ENCODE results near the gene UBE2H.
"Not testable (repeated sequence)": the region's sequence is repeated elsewhere in the genome, so short reads cannot be mapped to it uniquely, and the experiment has no call there.

The UBE2H gene

GRCh38 chr7:129823143-129823542 lies 129.6 kb downstream of the UBE2H start:
- not testable (repeated sequence) for DNase-seq (ENCODE audit: low spot score)

GRCh38 chr7:129821476-129821875 lies 131.3 kb downstream of the UBE2H start:
- DNase-seq (ENCODE audit: low spot score), result no peak

- no peak for DNase-seq (ENCODE audit: low spot score)
Observed at GRCh38 chr7:129816742-129817141, 136.0 kb downstream of the UBE2H start.

GRCh38 chr7:129807863-129808262 lies 144.9 kb downstream of the UBE2H start:
- no peak for DNase-seq (ENCODE audit: low spot score)

GRCh38 chr7:129804890-129805719 lies 147.7 kb downstream of the UBE2H start:
- DNase-seq (ENCODE audit: low spot score), result peak; percentile 3

GRCh38 chr7:129804111-129804889 lies 148.5 kb downstream of the UBE2H start:
- peak; percentile 3 for DNase-seq (ENCODE audit: low spot score)

GRCh38 chr7:129803546-129804081 lies 149.1 kb downstream of the UBE2H start:
- DNase-seq (ENCODE audit: low spot score), result no peak

- no peak for DNase-seq (ENCODE audit: low spot score)
Observed at GRCh38 chr7:129801882-129802281, 150.9 kb downstream of the UBE2H start.

- no peak for DNase-seq (ENCODE audit: low spot score)
Observed at GRCh38 chr7:129800901-129801300, 151.9 kb downstream of the UBE2H start.

- DNase-seq (ENCODE audit: low spot score), result peak; percentile 4
Observed at GRCh38 chr7:129799350-129799955, 153.3 kb downstream of the UBE2H start.

- peak; percentile 1 for DNase-seq (ENCODE audit: low spot score)
Observed at GRCh38 chr7:129798616-129799349, 154.0 kb downstream of the UBE2H start.

GRCh38 chr7:129797214-129797789 lies 155.5 kb downstream of the UBE2H start:
- no peak for DNase-seq (ENCODE audit: low spot score)

GRCh38 chr7:129796186-129796775 lies 156.5 kb downstream of the UBE2H start:
- no peak for DNase-seq (ENCODE audit: low spot score)

GRCh38 chr7:129794461-129794860 lies 158.3 kb downstream of the UBE2H start:
- DNase-seq (ENCODE audit: low spot score), result not testable (repeated sequence)

GRCh38 chr7:129793506-129794310 lies 159.1 kb downstream of the UBE2H start:
- DNase-seq (ENCODE audit: low spot score), result no peak

GRCh38 chr7:129792721-129793120 lies 160.0 kb downstream of the UBE2H start:
- no peak for DNase-seq (ENCODE audit: low spot score)

GRCh38 chr7:129790136-129790535 lies 162.6 kb downstream of the UBE2H start:
- DNase-seq (ENCODE audit: low spot score), result no peak

GRCh38 chr7:129789652-129790051 lies 163.1 kb downstream of the UBE2H start:
- no peak for DNase-seq (ENCODE audit: low spot score)

GRCh38 chr7:129789000-129789399 lies 163.8 kb downstream of the UBE2H start:
- DNase-seq (ENCODE audit: low spot score), result no peak

Measured in GM03348 (cell line).